HUES6 (cell line): Measurements from ENCODE around the gene SH3GL3.

Experiments used
- H3K27ac ChIP-seq: 2 replicates; pipeline ENCODE4 v1.7.0; 2013; ENCODE audit warnings: low read depth, mild to moderate bottlenecking, low read length, inconsistent platforms
- H3K27me3 ChIP-seq: 2 replicates; pipeline ENCODE4 v1.6.1; 2013; ENCODE audit warnings: low read length; ENCODE audit not compliant: control insufficient read depth, insufficient read depth
- H3K36me3 ChIP-seq: 2 replicates; pipeline ENCODE4 v1.6.1; 2013; ENCODE audit warnings: low read length; ENCODE audit not compliant: control insufficient read depth, insufficient read depth
- H3K4me1 ChIP-seq: 2 replicates; pipeline ENCODE4 v1.6.1; 2013; ENCODE audit warnings: low read length; ENCODE audit not compliant: control insufficient read depth, insufficient read depth
- H3K4me3 ChIP-seq: 2 replicates; pipeline ENCODE4 v1.5.1; 2013; ENCODE audit warnings: low read depth, low read length
- H3K9ac ChIP-seq: one replicate; pipeline ENCODE4 v1.6.1; 2013; ENCODE audit warnings: mild to moderate bottlenecking, low read length
- H3K9me3 ChIP-seq: 2 replicates; pipeline ENCODE4 v1.6.1; 2013; ENCODE audit warnings: low read depth, low read length; ENCODE audit not compliant: control insufficient read depth, insufficient read depth

The SH3GL3 gene

DNA sequence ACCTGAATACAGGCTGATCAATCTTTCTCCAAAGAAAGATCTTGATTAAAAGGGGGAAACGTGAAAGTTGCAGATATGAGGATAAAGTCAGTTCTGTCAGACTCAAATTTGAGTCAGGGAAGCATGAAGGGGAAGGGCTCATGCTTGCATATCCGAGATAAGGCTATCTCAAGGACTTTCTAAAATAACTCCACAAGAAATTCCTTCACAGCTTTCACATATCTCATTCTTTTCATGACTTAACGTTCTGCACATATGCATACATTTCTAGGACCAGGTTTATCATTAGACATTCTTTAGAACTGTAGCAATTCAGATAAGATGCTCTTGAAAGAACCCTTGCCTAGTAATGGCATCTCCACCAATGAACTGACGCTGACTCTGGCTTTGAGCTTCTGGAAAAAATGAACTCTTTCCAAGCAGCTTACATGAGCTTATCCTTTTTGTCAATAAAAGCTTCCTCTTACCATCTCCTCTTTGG, 15.9 kb downstream of the SH3GL3 start:
- Histone ChIP-seq H3K4me1 (no peaks in the 10 kb centered on the region), H3K9me3 (peaks cover 3% of the 10 kb centered on the region; the same call in 1 of the 2 replicates), H3K4me3 (no peak overlapping the region), H3K36me3 (no peaks in the 10 kb centered on the region), H3K27ac (no peak overlapping the region), H3K9ac (no peak overlapping the region), H3K27me3 (no peaks in the 10 kb centered on the region)

DNA sequence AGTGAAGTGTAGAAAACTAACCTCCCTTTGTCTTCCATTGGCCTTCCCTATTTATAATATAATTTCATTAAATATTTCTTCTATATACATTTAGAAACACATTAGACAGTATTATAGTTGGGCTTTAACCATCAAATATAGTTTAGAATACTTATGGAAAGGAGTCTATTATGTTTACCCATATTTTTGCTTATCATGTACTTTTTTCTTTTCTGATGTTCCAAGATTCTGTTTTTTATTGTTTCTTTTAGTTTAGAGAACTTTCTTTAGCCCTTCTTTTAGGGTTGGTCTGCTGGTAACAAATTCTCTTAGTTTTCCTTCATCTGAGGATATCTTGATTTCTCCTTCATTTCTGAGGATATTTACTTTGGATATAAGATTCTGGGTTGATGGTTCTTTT, 23.7 kb downstream of the SH3GL3 start:
- H3K4me3 ChIP-seq: no peak overlapping the region
- no peaks in the 10 kb centered on the region for H3K36me3 ChIP-seq
- H3K27ac ChIP-seq: no peak overlapping the region
- H3K27me3 ChIP-seq: no peaks in the 10 kb centered on the region
- H3K9me3 ChIP-seq: peaks cover 5% of the 10 kb centered on the region; the same call in 1 of the 2 replicates
- H3K9ac ChIP-seq: no peak overlapping the region
- H3K4me1 ChIP-seq: peaks cover 8% of the 10 kb centered on the region; the same call in 1 of the 2 replicates

DNA sequence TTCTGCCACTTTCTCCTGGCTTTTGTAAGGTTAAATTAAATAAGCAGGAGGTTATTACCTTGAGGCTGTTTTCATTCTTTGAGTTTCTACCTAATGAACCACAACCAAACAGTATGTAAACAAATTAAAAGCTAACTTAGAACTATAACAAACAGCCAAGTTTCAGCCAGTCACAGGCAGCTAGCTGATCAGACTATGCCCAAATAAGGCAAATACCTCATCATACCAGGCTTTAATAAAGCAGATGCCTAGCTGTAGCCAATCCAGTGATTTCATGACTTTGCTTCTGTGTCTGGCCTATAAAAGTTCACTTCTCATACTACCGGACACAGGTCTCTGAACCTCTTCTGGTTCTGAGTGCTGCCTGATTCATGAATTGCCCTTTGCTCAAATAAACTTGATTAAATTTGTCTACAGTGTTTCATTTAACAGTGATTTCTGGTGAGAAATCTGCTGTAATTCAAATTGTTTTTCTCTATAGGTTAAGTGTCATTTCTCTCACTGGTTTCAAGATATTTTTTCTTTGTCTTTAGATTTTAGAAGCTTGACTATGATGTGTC, 24.2 kb downstream of the SH3GL3 start:
- H3K9me3 ChIP-seq: peaks cover 5% of the 10 kb centered on the region; the same call in 1 of the 2 replicates
- no peaks in the 10 kb centered on the region for H3K36me3 ChIP-seq
- H3K9ac ChIP-seq: no peak overlapping the region
- peaks cover 8% of the 10 kb centered on the region; the same call in 1 of the 2 replicates for H3K4me1 ChIP-seq
- H3K4me3 ChIP-seq: no peak overlapping the region
- no peaks in the 10 kb centered on the region for H3K27me3 ChIP-seq
- no peak overlapping the region for H3K27ac ChIP-seq

GRCh38 chr15:83472151-83472550, 25.0 kb downstream of the SH3GL3 start:
- peaks cover 5% of the 10 kb centered on the region; the same call in 1 of the 2 replicates for H3K9me3 ChIP-seq
- H3K4me1 ChIP-seq: peaks cover 14% of the 10 kb centered on the region; the same call in 1 of the 2 replicates
- no peaks in the 10 kb centered on the region for H3K36me3 ChIP-seq
- no peak overlapping the region for H3K27ac ChIP-seq
- no peaks in the 10 kb centered on the region for H3K27me3 ChIP-seq
- no peak overlapping the region for H3K9ac ChIP-seq
- no peak overlapping the region for H3K4me3 ChIP-seq

DNA sequence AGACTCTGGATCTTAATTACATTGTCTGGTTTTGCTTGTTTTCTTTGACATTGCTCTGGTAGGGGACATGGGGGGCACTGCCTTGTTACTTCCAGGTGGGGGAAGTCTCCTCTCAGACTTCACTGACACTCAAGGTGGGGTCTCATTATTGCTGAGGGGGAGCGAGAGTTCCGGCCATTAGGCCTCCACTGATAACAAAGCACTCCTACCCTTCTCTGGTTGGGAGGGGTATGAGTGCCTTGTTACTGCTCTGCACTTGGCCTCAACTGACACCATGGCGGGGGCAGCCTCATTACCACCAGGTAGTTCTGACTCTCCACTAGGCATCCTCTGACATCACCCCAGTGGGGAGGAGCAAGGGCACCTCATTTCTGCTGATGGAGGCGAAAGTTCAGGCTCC, 25.7 kb downstream of the SH3GL3 start:
- peaks cover 15% of the 10 kb centered on the region; the same call in 1 of the 2 replicates for H3K4me1 ChIP-seq
- H3K9me3 ChIP-seq: peaks cover 5% of the 10 kb centered on the region; the same call in 1 of the 2 replicates
- no peak overlapping the region for H3K4me3 ChIP-seq
- no peak overlapping the region for H3K9ac ChIP-seq
- no peaks in the 10 kb centered on the region for H3K27me3 ChIP-seq
- no peak overlapping the region for H3K27ac ChIP-seq
- no peaks in the 10 kb centered on the region for H3K36me3 ChIP-seq

GRCh38 chr15:83474578-83474977, 27.4 kb downstream of the SH3GL3 start:
- Histone ChIP-seq H3K27me3 (no peaks in the 10 kb centered on the region), H3K4me3 (no peak overlapping the region), H3K9ac (no peak overlapping the region), H3K27ac (no peak overlapping the region), H3K36me3 (no peaks in the 10 kb centered on the region), H3K4me1 (peaks cover 19% of the 10 kb centered on the region; the same call in 1 of the 2 replicates), H3K9me3 (peaks cover 5% of the 10 kb centered on the region; the same call in 1 of the 2 replicates)

GRCh38 chr15:83475551-83475950, 28.4 kb downstream of the SH3GL3 start:
- Histone ChIP-seq H3K27me3 (no peaks in the 10 kb centered on the region), H3K4me1 (peaks cover 19% of the 10 kb centered on the region; the same call in 1 of the 2 replicates), H3K27ac (no peak overlapping the region), H3K36me3 (no peaks in the 10 kb centered on the region), H3K9ac (no peak overlapping the region), H3K4me3 (no peak overlapping the region), H3K9me3 (peaks cover 5% of the 10 kb centered on the region; the same call in 1 of the 2 replicates)

DNA sequence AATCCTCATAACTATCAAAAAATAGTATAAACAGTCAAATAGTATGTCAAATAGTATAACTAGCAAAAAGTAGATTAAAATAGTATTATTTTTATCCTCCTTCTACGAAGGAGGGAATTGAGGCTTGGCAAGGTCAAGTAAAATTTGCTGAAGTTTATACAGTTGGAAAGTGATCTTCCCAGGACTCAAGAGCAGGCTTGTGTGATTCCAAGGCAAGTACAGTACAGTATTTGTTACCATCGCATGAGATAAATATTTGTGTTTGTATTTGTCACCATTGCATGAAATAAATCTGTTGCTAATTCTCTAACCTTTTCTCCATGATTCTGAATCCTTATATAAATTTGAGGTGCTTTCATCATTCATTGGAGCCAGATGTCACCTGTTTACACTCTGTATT, 28.9 kb downstream of the SH3GL3 start:
- H3K27ac ChIP-seq: no peak overlapping the region
- peaks cover 5% of the 10 kb centered on the region; the same call in 1 of the 2 replicates for H3K9me3 ChIP-seq

GRCh38 chr15:83476708-83477107, 29.6 kb downstream of the SH3GL3 start:
- peaks cover 19% of the 10 kb centered on the region; the same call in 1 of the 2 replicates for H3K4me1 ChIP-seq
- H3K4me3 ChIP-seq: no peak overlapping the region
- no peak overlapping the region for H3K27ac ChIP-seq
- no peaks in the 10 kb centered on the region for H3K27me3 ChIP-seq
- H3K9ac ChIP-seq: no peak overlapping the region
- H3K36me3 ChIP-seq: no peaks in the 10 kb centered on the region
- no peaks in the 10 kb centered on the region for H3K9me3 ChIP-seq

More for the DNA sequence above, 28.9 kb downstream of the SH3GL3 start:
- H3K4me3 ChIP-seq: no peak overlapping the region
- H3K9ac ChIP-seq: no peak overlapping the region
- H3K27me3 ChIP-seq: no peaks in the 10 kb centered on the region
- H3K36me3 ChIP-seq: no peaks in the 10 kb centered on the region
- H3K4me1 ChIP-seq: peaks cover 19% of the 10 kb centered on the region; the same call in 1 of the 2 replicates

GRCh38 chr15:83477172-83477807, 30.1 kb downstream of the SH3GL3 start:
- Histone ChIP-seq H3K36me3 (no peaks in the 10 kb centered on the region), H3K9ac (no peak overlapping the region), H3K4me1 (peaks cover 19% of the 10 kb centered on the region; the same call in 1 of the 2 replicates), H3K4me3 (no peak overlapping the region), H3K9me3 (no peaks in the 10 kb centered on the region), H3K27ac (no peak overlapping the region), H3K27me3 (no peaks in the 10 kb centered on the region)
